ENCODE results near the gene CFAP20DC. TPM values are rescaled to one million over a fixed set of nuclear protein-coding genes. Genes with fewer than 3 reads are reported as not detected.
"Not testable (repeated sequence)": the region's sequence is repeated elsewhere in the genome, so short reads cannot be mapped to it uniquely, and the experiment has no call there.

CFAP20DC gene
- total RNA-seq, result 1 to 10 TPM in 1 of 2 experiments, under 1 TPM in 1; 0.99 to 2.0 TPM

DNA sequence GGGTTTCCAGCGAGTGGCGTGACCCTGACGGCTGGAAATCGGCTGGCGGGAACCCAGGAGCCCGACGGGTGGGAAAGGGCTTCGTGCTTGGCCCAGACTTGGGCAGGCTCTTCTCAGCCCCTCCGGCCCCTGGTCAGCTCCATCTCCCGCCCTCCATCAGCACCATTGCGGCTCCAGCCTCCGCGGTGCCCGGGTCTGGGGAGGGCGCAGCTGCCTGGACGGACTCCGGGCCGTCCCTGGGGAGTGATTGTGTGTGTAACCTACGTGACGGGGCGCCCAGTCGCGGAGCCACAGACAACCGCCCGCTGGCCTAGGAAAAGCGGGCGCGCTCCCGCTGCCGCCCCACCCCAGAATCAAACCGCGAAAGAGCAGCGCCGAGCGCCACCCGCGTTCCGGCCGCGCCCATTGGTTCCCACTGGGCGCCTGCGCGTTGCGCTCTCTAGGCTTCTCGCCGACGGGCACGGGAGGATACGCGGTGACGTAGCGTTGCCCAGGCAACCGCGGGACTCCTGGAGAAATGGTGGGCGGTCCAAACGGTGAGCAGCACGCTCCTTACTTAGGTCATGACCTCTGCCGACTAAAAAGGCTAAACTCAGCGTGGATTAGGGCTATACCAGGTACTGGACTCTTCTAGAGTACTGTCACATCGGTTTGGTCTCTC is at the start of gene CFAP20DC:
TSS of gene CFAP20DC (minus strand) at position 355 of the 661 bp plus-strand sequence. CDS start 394 bp downstream, outside the sequence.
- peak within 1 kb of the TSS; percentile 70 for H3K4me3 Mint-ChIP-seq
- H3K27me3 Mint-ChIP-seq, result peaks cover 3% of the 10 kb centered on the region
- POLR2A ChIA-PET, result no interaction called here
- peak within 1 kb of the TSS; percentile 86 for H3K27ac Mint-ChIP-seq
- H3K4me1 Mint-ChIP-seq, result peaks cover 16% of the 10 kb centered on the region
- peak; percentile 95 for DNase-seq
- H3K9me3 Mint-ChIP-seq, result no peaks in the 10 kb centered on the region
- peaks cover 3% of the 10 kb centered on the region for H3K36me3 Mint-ChIP-seq (ENCODE audit: low read depth)
- CTCF ChIA-PET, result no interaction called here

DNA sequence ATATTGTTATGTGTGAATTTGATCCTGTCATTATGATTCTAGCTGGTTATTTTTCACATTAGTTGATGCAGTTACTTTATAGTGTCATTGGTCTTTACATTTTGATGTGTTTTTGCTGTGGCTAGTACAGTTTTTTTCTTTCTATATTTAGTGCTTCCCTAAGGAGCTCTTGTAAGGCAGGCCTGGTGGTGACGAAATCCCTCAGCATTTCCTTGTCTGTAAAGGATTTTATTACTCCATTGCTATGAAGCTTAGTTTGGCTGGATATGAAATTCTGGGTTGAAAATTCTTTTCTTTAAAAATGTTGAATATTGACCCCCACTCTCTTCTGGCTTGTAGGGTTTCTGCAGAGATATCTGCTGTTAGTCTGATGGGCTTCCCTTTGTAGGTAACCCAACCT is 48.7 kb upstream of the CFAP20DC start:
- DNase-seq; CTCF ChIA-PET; H3K36me3 Mint-ChIP-seq (ENCODE audit: low read depth); H3K4me1 Mint-ChIP-seq; POLR2A ChIA-PET; H3K4me3 Mint-ChIP-seq; H3K27me3 Mint-ChIP-seq; H3K27ac Mint-ChIP-seq; H3K9me3 Mint-ChIP-seq: not testable (repeated sequence)

DNA sequence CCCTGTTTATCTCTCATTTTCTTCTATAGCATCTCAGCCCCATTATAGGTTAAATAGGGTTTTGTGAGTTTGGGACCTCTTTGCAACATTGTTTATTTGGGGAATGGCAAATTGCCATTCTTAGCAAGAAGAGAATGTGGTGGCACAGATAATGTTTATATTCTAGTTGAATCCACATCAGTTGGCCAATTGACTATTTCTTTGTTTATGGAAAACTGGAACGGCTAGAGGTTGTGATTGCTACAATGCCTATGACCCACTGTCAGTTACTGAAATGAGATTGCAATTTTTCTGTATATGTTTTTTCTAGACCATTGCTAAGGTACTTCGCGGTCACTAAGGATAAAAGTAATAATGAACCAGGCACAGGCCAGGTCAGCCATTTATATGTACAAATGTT is 44.6 kb upstream of the CFAP20DC start:
- Mint-ChIP-seq H3K4me1 (no peaks in the 10 kb centered on the region), H3K36me3 (ENCODE audit: low read depth) (no peaks in the 10 kb centered on the region), H3K4me3 (no peak overlapping the region), H3K9me3 (no peaks in the 10 kb centered on the region), H3K27ac (no peak overlapping the region), H3K27me3 (peaks cover 5% of the 10 kb centered on the region)
- DNase-seq, result no peak
- POLR2A ChIA-PET, result no interaction called here
- CTCF ChIA-PET, result no interaction called here

DNA sequence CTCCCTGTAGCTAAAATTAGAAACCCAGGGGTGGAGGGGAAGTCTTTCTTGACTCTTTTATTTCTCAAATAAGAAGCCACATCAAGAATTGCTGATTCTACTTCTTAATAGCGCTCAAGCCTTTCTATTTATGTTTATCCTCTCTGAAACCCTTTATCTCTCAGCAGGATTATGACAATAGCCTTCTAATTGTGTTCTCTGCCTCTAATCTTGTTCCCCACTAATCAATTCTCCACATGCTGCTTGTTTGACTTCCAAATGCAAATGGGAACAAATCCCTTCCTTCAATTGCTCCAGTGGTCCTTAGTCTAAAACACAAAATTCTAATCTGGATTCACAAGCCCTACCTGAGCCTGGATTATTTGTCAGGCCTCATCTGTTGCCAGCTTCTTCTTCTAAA is 43.7 kb upstream of the CFAP20DC start:
- Mint-ChIP-seq H3K27ac (no peak overlapping the region), H3K4me3 (no peak overlapping the region), H3K36me3 (ENCODE audit: low read depth) (no peaks in the 10 kb centered on the region), H3K4me1 (no peaks in the 10 kb centered on the region), H3K27me3 (peaks cover 5% of the 10 kb centered on the region), H3K9me3 (no peaks in the 10 kb centered on the region)
- no peak for DNase-seq
- ChIA-PET POLR2A (no interaction called here), CTCF (no interaction called here)

DNA sequence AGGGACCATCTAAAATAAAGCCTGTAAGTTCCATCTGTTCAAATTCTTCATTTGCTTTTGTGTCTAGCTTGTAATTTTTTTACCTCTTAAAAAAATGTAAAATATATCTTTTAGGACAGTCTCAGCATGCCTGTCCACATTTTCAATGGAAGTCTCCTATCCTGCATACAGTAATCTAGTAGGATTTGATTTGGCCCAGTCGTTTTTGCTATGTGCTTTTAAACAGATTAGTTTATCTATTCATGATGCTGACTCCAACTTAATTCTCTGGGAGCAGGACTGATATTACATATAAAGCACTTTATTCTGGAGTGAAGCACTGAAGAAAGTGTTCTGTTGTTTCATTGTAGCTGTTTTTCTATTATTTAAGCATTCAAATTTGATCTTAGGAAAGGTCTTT is 38.9 kb upstream of the CFAP20DC start:
- H3K36me3 Mint-ChIP-seq (ENCODE audit: low read depth), result no peaks in the 10 kb centered on the region
- ChIA-PET POLR2A (no interaction called here), CTCF (no interaction called here)
- H3K9me3 Mint-ChIP-seq, result no peaks in the 10 kb centered on the region
- no peaks in the 10 kb centered on the region for H3K4me1 Mint-ChIP-seq
- H3K4me3 Mint-ChIP-seq, result no peak overlapping the region
- no peak for DNase-seq
- H3K27me3 Mint-ChIP-seq, result peaks cover 14% of the 10 kb centered on the region
- H3K27ac Mint-ChIP-seq, result no peak overlapping the region

DNA sequence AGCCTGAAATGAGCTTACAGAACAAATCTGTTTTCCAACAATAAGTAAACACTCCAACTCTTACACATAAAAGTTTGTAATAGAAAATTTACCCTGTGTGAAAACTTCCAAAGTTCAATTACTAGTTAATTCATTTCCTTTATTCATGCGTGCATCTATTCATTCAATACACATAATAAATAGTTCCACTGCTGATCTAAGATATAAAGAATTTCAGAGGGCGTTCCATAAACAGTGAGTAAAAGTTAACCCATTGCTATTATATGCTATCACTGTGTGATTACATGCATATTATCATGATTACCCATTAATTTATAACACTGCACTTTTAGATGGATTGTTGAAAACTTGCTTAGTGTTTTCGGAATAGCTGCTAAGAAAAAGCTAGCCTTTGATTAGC is 36.2 kb upstream of the CFAP20DC start:
- Mint-ChIP-seq H3K27me3 (peaks cover 34% of the 10 kb centered on the region), H3K4me1 (no peaks in the 10 kb centered on the region), H3K36me3 (ENCODE audit: low read depth) (no peaks in the 10 kb centered on the region), H3K27ac (no peak overlapping the region), H3K9me3 (peaks cover 2% of the 10 kb centered on the region), H3K4me3 (no peak overlapping the region)
- no peak for DNase-seq
- POLR2A ChIA-PET, result no interaction called here
- CTCF ChIA-PET, result interaction anchor here (1.2 kb wide), 1 partner anchor 12 kb away, joined by 4 read pairs; no protein-coding TSS in a partner anchor

DNA sequence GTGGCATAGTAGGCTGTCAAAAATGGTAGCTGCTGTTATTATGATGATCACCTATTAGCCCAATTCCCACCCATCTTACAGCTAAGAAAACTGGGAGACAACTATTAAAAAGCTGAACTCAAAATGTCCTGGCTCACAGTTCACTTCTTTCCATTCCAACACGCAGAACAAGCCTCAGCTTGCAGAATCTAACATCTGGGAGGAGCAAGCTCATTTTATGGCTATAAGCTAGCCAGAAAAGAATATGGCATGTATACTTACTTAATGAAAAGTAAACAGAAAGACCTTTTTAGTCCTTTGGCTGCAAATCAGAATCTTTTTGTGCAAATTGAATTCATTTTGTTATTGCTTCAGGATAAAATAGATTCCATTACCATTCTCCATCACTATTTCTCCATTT is 34.8 kb upstream of the CFAP20DC start:
- ChIA-PET POLR2A (no interaction called here), CTCF (no interaction called here)
- peaks cover 2% of the 10 kb centered on the region for H3K9me3 Mint-ChIP-seq
- no peak for DNase-seq
- no peak overlapping the region for H3K4me3 Mint-ChIP-seq
- no peaks in the 10 kb centered on the region for H3K4me1 Mint-ChIP-seq
- no peak overlapping the region for H3K27ac Mint-ChIP-seq
- H3K36me3 Mint-ChIP-seq (ENCODE audit: low read depth), result no peaks in the 10 kb centered on the region
- H3K27me3 Mint-ChIP-seq, result peaks cover 40% of the 10 kb centered on the region

DNA sequence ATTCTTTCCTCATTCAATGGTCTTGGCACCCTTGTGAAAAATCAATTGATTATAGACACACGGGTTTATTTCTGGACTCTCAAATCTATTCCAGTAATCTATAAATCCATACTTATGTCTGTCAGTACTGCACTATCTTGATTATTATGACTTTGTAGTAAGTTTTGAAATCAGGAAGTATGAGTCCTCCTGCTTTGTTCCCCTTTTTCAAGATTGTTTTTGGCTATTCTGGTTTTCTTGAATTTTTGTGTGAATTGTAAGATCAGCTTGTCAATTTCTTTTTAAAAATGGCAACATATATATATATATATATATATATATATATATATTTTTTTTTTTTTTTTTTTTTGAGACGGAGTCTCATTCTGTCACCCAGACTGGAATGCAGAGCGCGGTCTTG is 32.3 kb upstream of the CFAP20DC start:
- CTCF ChIA-PET, result no interaction called here
- Mint-ChIP-seq H3K27ac (no peak overlapping the region), H3K4me3 (no peak overlapping the region), H3K4me1 (no peaks in the 10 kb centered on the region), H3K36me3 (ENCODE audit: low read depth) (no peaks in the 10 kb centered on the region), H3K27me3 (peaks cover 43% of the 10 kb centered on the region), H3K9me3 (peaks cover 2% of the 10 kb centered on the region)
- DNase-seq, result no peak
- POLR2A ChIA-PET, result no interaction called here

DNA sequence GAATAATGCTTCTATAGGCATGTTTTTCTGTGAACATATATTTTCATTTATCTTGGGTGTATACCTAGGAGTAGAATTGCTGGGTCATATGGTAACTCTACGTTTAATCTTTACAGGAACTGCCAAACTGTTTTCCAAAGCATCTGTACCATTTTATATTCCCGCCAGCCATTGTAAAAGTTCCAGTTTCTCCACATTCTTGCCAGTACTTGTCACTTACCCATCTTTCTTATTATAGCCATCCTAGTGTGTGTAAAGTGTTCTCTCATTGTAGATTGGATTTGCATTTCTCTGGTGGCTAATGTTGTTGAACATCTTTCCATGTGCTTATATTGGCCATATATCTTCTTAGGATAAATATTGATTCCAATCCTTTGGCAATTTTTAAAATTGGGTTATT is 31.2 kb upstream of the CFAP20DC start:
- Mint-ChIP-seq H3K27ac (no peak overlapping the region), H3K4me3 (no peak overlapping the region), H3K9me3 (peaks cover 2% of the 10 kb centered on the region), H3K4me1 (no peaks in the 10 kb centered on the region), H3K36me3 (ENCODE audit: low read depth) (no peaks in the 10 kb centered on the region), H3K27me3 (peaks cover 39% of the 10 kb centered on the region)
- CTCF ChIA-PET, result no interaction called here
- POLR2A ChIA-PET, result no interaction called here
- no peak for DNase-seq

DNA sequence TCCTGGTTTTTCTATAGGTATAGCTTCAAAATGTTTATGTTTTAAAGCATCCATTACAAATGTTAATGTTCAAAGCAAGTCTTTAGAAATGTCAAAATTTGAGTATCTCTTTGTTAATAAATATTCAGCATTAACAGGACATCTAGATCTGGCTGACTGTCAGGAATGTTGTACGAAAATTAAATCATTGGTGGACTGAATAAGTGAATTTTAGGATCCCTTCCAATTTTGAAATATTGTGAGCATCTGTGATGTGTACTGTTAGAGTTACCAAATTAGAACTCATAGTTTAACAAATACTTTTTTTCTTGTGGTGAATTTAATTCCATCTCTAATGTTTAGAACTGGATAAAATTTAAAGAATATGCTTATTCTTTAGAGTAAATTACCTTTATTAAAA is 30.1 kb upstream of the CFAP20DC start:
- POLR2A ChIA-PET, result no interaction called here
- CTCF ChIA-PET, result no interaction called here

DNA sequence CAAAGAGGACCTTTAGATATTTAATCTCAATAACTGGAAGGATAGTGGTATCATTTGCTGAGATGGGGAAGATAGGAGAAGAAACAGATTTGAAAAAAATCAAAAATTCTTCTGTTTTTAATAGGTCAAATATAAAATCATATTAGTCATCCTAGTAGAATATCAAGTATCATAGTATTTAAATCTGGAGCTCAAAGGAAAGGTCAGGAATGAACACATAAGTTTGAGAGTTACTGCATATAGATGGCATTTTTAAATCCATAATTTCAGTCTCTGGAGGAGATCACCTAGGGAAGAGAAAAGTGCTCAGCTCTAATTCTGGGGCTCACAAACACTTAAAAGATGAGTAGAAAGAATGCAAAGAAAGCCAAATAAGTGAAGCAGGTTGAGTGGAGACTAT is 24.9 kb upstream of the CFAP20DC start:
- no peak overlapping the region for H3K27ac Mint-ChIP-seq
- no peaks in the 10 kb centered on the region for H3K36me3 Mint-ChIP-seq (ENCODE audit: low read depth)
- ChIA-PET POLR2A (no interaction called here), CTCF (interaction anchor here (1.0 to 1.8 kb wide), 2 partner anchors 12 to 30 kb away, joined by 3 to 4 read pairs; no protein-coding TSS in a partner anchor)
- H3K9me3 Mint-ChIP-seq, result no peaks in the 10 kb centered on the region
- DNase-seq, result no peak
- H3K4me1 Mint-ChIP-seq, result peaks cover 10% of the 10 kb centered on the region
- H3K27me3 Mint-ChIP-seq, result peaks cover 52% of the 10 kb centered on the region
- H3K4me3 Mint-ChIP-seq, result no peak overlapping the region

More for the DNA sequence above, 30.1 kb upstream of the CFAP20DC start:
- Mint-ChIP-seq H3K4me3 (no peak overlapping the region), H3K9me3 (peaks cover 2% of the 10 kb centered on the region), H3K36me3 (ENCODE audit: low read depth) (no peaks in the 10 kb centered on the region), H3K27me3 (peaks cover 35% of the 10 kb centered on the region), H3K27ac (no peak overlapping the region), H3K4me1 (no peaks in the 10 kb centered on the region)
- no peak for DNase-seq

DNA sequence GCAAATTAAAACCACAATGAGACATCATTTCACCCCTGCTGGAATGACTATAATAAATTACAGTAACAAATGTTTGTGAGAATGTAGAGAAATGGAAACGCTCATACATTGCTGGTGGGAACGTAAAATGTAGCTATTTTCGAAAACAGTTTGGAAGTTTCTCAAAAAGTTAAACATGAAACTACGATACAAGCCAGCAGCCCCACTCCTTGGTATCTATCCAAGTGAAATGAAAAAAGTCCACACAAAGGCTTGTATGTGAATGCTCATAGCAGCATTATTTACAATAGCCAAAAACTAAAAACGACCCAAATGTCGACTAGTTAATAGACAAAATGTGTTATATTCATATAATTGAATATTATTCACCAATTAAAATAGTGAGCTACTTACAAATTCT is 22.9 kb upstream of the CFAP20DC start:
- Mint-ChIP-seq H3K27ac (no peak overlapping the region), H3K36me3 (ENCODE audit: low read depth) (no peaks in the 10 kb centered on the region), H3K9me3 (no peaks in the 10 kb centered on the region), H3K4me3 (no peak overlapping the region), H3K4me1 (peaks cover 14% of the 10 kb centered on the region), H3K27me3 (peaks cover 47% of the 10 kb centered on the region)
- no peak for DNase-seq
- CTCF ChIA-PET, result no interaction called here
- POLR2A ChIA-PET, result no interaction called here

DNA sequence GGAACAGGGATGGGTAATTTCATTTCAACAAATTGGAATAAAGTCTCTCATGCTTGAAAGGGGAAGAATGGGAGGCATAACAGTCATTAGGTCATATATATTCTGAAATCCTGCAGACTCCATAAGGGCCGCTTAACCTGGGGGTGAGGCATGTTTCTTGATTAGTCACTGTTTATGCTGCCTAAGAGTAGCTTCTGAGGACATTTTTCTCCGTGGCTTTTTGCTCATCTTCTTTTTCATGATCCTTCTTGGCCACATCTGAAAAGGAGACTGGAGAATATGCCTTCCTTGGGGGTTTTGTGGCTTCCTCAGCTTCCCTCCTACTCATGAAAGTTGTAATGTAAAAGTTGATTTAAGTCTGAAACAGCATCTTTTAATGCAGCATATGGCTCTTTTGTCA is 20.0 kb upstream of the CFAP20DC start:
- no peak overlapping the region for H3K27ac Mint-ChIP-seq
- peaks cover 14% of the 10 kb centered on the region for H3K4me1 Mint-ChIP-seq
- H3K4me3 Mint-ChIP-seq, result no peak overlapping the region
- POLR2A ChIA-PET, result no interaction called here
- H3K27me3 Mint-ChIP-seq, result peaks cover 47% of the 10 kb centered on the region
- no peaks in the 10 kb centered on the region for H3K36me3 Mint-ChIP-seq (ENCODE audit: low read depth)
- CTCF ChIA-PET, result no interaction called here
- H3K9me3 Mint-ChIP-seq, result no peaks in the 10 kb centered on the region
- peak; percentile 6 for DNase-seq

DNA sequence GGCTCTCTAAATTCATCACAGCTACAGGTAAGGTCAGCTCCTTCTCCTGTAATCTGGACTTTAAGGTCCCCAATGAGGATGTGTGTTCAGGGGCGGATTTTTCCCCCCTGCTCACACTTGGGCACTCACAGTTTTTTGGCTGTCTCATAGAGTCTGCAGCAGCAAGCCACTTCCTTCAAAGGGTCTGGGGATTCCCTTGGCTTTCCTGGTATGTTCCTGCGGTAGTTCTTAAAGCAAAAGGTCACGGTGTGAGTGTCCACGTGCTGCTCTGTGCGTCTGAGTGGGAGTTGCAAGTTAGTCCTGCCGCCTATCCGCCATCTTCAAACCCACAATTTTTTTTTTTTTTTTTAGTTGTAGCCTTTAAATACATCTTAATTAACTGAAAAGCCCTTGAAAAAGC is 15.4 kb upstream of the CFAP20DC start:
- Mint-ChIP-seq H3K9me3 (no peaks in the 10 kb centered on the region), H3K4me1 (peaks cover 9% of the 10 kb centered on the region), H3K27me3 (peaks cover 41% of the 10 kb centered on the region), H3K4me3 (no peak overlapping the region), H3K27ac (no peak overlapping the region), H3K36me3 (ENCODE audit: low read depth) (no peaks in the 10 kb centered on the region)
- CTCF ChIA-PET, result no interaction called here
- DNase-seq, result no peak
- POLR2A ChIA-PET, result no interaction called here

Measured in activated CD4-positive, alpha-beta T cell treated with anti-CD3 and anti-CD28 coated beads, Interleukin-2, amount 10 ng/mL, durations not matched to agents 7 days and 5 days (primary cell).